ENCODE measurements around the gene RFLNA. TPM values are rescaled to one million over a fixed set of nuclear protein-coding genes. Genes with fewer than 3 reads are reported as not detected.

Gene RFLNA
- total and polyA plus RNA-seq, 2 donors (not counting 1 experiment from before 2014, with no cell fraction given) = not detected

DNA sequence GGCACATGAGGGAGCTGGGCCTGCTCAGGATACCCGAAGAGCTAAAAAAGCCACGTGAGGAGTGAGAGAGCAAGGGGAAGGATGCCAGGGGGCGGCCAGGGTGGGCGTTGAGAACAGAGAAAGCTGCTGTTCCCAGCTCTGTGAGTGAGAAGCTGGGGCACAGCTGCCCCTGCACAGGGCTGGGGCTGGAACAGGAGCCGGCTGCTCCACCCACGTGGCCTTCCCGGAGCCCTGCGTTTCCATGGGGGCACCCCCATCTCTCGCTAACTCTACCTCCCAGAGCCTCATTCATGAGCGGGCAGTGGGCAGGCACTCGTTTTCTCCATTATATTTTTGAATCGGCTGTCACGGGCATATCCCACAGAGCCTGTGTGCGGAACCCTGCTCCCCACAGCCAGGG lies 42.7 kb downstream of the RFLNA start:
- WGBS (ENCODE audit: insufficient coverage) = 94% methylated on average over 14 of the region's 14 CpGs
- Histone ChIP-seq H3K4me3 (ENCODE audit: control extremely low read depth in 1 of 5, extremely low read depth in 1 of 5, insufficient read depth in 1 of 5, low read depth in 2 of 5, low read length in 4 of 5) (no peak overlapping the region), H3K79me2 (ENCODE audit: control insufficient read depth, insufficient read depth, low read length) (no peaks in the 10 kb centered on the region), H2AFZ (ENCODE audit: insufficient read depth, low read depth, low read length, poor library complexity, severe bottlenecking) (no peak overlapping the region), H3K4me2 (replicated peaks; ENCODE audit: low read depth, low read length, poor library complexity, severe bottlenecking) (no peak overlapping the region), H4K20me1 (ENCODE audit: control insufficient read depth, insufficient read depth, low read length, poor library complexity, severe bottlenecking) (no peaks in the 10 kb centered on the region), H3K27me3 (replicated peaks in 1 of 4; ENCODE audit: control extremely low read depth in 1 of 4, control insufficient read depth in 3 of 4, insufficient read depth in 4 of 4, low read length in 3 of 4) (no peaks in the 10 kb centered on the region), H3K27ac (ENCODE audit: low read length in 2 of 2) (no peak overlapping the region), H3K4me1 (ENCODE audit: control insufficient read depth in 2 of 2, insufficient read depth in 2 of 2, low read length in 2 of 2) (no peaks in the 10 kb centered on the region), H3K36me3 (replicated peaks in 1 of 2; ENCODE audit: control extremely low read depth in 1 of 2, control insufficient read depth in 1 of 2, extremely low read depth in 1 of 2, insufficient read depth in 2 of 2, low read length in 1 of 2) (peaks cover 1 to 50% of the 10 kb centered on the region in 2 experiments), H3K9me3 (ENCODE audit: control extremely low read depth in 1 of 3, control insufficient read depth in 2 of 3, insufficient read depth in 1 of 3, low read length in 2 of 3) (no peaks in the 10 kb centered on the region), H3K9ac (ENCODE audit: low read length) (no peak overlapping the region)
- POLR2A ChIA-PET = no interaction called here
- no peaks in the 10 kb centered on the region for H3K4me1 Mint-ChIP-seq
- H3K4me3 Mint-ChIP-seq = no peak overlapping the region
- ATAC-seq (ENCODE audit: low read depth) (no peak), DNase-seq (no peak)
- CTCF ChIA-PET = interaction anchor here (1.7 kb wide), 1 partner anchor 9 kb away, joined by 4 read pairs; no protein-coding TSS in a partner anchor
- TF ChIP-seq, protein P1, sequence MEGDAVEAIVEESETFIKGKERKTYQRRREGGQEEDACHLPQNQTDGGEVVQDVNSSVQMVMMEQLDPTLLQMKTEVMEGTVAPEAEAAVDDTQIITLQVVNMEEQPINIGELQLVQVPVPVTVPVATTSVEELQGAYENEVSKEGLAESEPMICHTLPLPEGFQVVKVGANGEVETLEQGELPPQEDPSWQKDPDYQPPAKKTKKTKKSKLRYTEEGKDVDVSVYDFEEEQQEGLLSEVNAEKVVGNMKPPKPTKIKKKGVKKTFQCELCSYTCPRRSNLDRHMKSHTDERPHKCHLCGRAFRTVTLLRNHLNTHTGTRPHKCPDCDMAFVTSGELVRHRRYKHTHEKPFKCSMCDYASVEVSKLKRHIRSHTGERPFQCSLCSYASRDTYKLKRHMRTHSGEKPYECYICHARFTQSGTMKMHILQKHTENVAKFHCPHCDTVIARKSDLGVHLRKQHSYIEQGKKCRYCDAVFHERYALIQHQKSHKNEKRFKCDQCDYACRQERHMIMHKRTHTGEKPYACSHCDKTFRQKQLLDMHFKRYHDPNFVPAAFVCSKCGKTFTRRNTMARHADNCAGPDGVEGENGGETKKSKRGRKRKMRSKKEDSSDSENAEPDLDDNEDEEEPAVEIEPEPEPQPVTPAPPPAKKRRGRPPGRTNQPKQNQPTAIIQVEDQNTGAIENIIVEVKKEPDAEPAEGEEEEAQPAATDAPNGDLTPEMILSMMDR (IDR thresholded peaks at IDR 0.05) = no peak
- no peak for TF ChIP-seq EZH2 (IDR thresholded peaks at IDR 0.05; ENCODE audit: borderline replicate concordance, insufficient read depth, low read depth, low read length, poor library complexity, severe bottlenecking)
- no peaks in the 10 kb centered on the region for H3K27me3 Mint-ChIP-seq
- intact Hi-C loops (cut with micrococcal nuclease) = no loop called here
- no peaks in the 10 kb centered on the region for H3K9me3 Mint-ChIP-seq (ENCODE audit: insufficient read depth)
- no peak overlapping the region for H3K27ac Mint-ChIP-seq

GRCh38 chr12:124338448-124338847 lies 43.6 kb downstream of the RFLNA start:
- Histone ChIP-seq H2AFZ (ENCODE audit: insufficient read depth, low read depth, low read length, poor library complexity, severe bottlenecking) (no peak overlapping the region), H3K27ac (ENCODE audit: low read length in 2 of 2) (no peak overlapping the region), H3K9ac (ENCODE audit: low read length) (no peak overlapping the region), H3K27me3 (replicated peaks in 1 of 4; ENCODE audit: control extremely low read depth in 1 of 4, control insufficient read depth in 3 of 4, insufficient read depth in 4 of 4, low read length in 3 of 4) (no peaks in the 10 kb centered on the region), H3K79me2 (ENCODE audit: control insufficient read depth, insufficient read depth, low read length) (no peaks in the 10 kb centered on the region), H4K20me1 (ENCODE audit: control insufficient read depth, insufficient read depth, low read length, poor library complexity, severe bottlenecking) (no peaks in the 10 kb centered on the region), H3K9me3 (ENCODE audit: control extremely low read depth in 1 of 3, control insufficient read depth in 2 of 3, insufficient read depth in 1 of 3, low read length in 2 of 3) (no peaks in the 10 kb centered on the region), H3K4me2 (replicated peaks; ENCODE audit: low read depth, low read length, poor library complexity, severe bottlenecking) (no peak overlapping the region), H3K36me3 (replicated peaks in 1 of 2; ENCODE audit: control extremely low read depth in 1 of 2, control insufficient read depth in 1 of 2, extremely low read depth in 1 of 2, insufficient read depth in 2 of 2, low read length in 1 of 2) (peaks cover 3 to 51% of the 10 kb centered on the region in 2 experiments), H3K4me3 (ENCODE audit: control extremely low read depth in 1 of 5, extremely low read depth in 1 of 5, insufficient read depth in 1 of 5, low read depth in 2 of 5, low read length in 4 of 5) (no peak overlapping the region), H3K4me1 (ENCODE audit: control insufficient read depth in 2 of 2, insufficient read depth in 2 of 2, low read length in 2 of 2) (no peaks in the 10 kb centered on the region)
- WGBS (ENCODE audit: insufficient coverage) = 100% methylated on average over 3 of the region's 6 CpGs
- TF ChIP-seq EZH2 (IDR thresholded peaks at IDR 0.05; ENCODE audit: borderline replicate concordance, insufficient read depth, low read depth, low read length, poor library complexity, severe bottlenecking) = no peak
- TF ChIP-seq, protein P1 (IDR thresholded peaks at IDR 0.05) = no peak
- ChIA-PET CTCF (interaction anchor here (1.7 kb wide), 1 partner anchor 8 kb away, joined by 4 read pairs; no protein-coding TSS in a partner anchor), POLR2A (no interaction called here)
- H3K9me3 Mint-ChIP-seq (ENCODE audit: insufficient read depth) = no peaks in the 10 kb centered on the region
- no peaks in the 10 kb centered on the region for H3K27me3 Mint-ChIP-seq
- H3K27ac Mint-ChIP-seq = no peak overlapping the region
- H3K4me3 Mint-ChIP-seq = no peak overlapping the region
- no peak for ATAC-seq (ENCODE audit: low read depth)
- no peak for DNase-seq
- intact Hi-C loops (cut with micrococcal nuclease) = no loop called here
- no peaks in the 10 kb centered on the region for H3K4me1 Mint-ChIP-seq
